Stimulated activated CD8-positive, alpha-beta memory T cell treated with anti-CD3 and anti-CD28 coated beads, Interleukin-12 subunit alpha, Interleukin-12 subunit beta, amount 100 ng/mL, for 24 hours (primary cell): Measurements from ENCODE around the gene ATP10A.
"Not testable (repeated sequence)": the region's sequence is repeated elsewhere in the genome, so short reads cannot be mapped to it uniquely, and the experiment has no call there.

Experiments used
- DNase-seq: peaks from one replicate; pipeline ENCODE4 v3.0.0-alpha.2; 2020; ENCODE audit errors: extremely low read depth

The ATP10A gene

GRCh38 chr15:25774871-25775270, 88.3 kb downstream of the ATP10A start:
- DNase-seq: no peak

- DNase-seq: no peak
Measured at GRCh38 chr15:25773248-25773647, 89.9 kb downstream of the ATP10A start.

GRCh38 chr15:25772500-25772899, 90.6 kb downstream of the ATP10A start:
- DNase-seq: no peak

- DNase-seq: not testable (repeated sequence)
Measured at GRCh38 chr15:25771736-25772135, 91.4 kb downstream of the ATP10A start.

- DNase-seq: no peak
Measured at GRCh38 chr15:25771338-25771706, 91.8 kb downstream of the ATP10A start.

- DNase-seq: no peak
Measured at GRCh38 chr15:25770618-25771337, 92.3 kb downstream of the ATP10A start.

GRCh38 chr15:25770031-25770430, 93.1 kb downstream of the ATP10A start:
- DNase-seq: no peak

- DNase-seq: no peak
Measured at GRCh38 chr15:25768271-25768670, 94.9 kb downstream of the ATP10A start.

- no peak for DNase-seq
Measured at GRCh38 chr15:25767356-25768151, 95.6 kb downstream of the ATP10A start.

GRCh38 chr15:25766417-25766816, 96.7 kb downstream of the ATP10A start:
- DNase-seq: no peak

- DNase-seq: no peak
Measured at GRCh38 chr15:25764980-25765735, 98.0 kb downstream of the ATP10A start.

- no peak for DNase-seq
Measured at GRCh38 chr15:25763954-25764353, 99.2 kb downstream of the ATP10A start.

- no peak for DNase-seq
Measured at GRCh38 chr15:25763331-25763751, 99.8 kb downstream of the ATP10A start.

GRCh38 chr15:25761971-25762662, 101.0 kb downstream of the ATP10A start:
- no peak for DNase-seq

GRCh38 chr15:25759421-25759820, 103.7 kb downstream of the ATP10A start:
- no peak for DNase-seq

- DNase-seq: not testable (repeated sequence)
Measured at GRCh38 chr15:25758612-25759011, 104.5 kb downstream of the ATP10A start.

- DNase-seq: no peak
Measured at GRCh38 chr15:25743548-25744275, 119.4 kb downstream of the ATP10A start.

- DNase-seq: no peak
Measured at GRCh38 chr15:25742776-25743547, 120.2 kb downstream of the ATP10A start.

GRCh38 chr15:25742041-25742730, 120.9 kb downstream of the ATP10A start:
- DNase-seq: no peak

- DNase-seq: no peak
Measured at GRCh38 chr15:25741256-25741580, 121.9 kb downstream of the ATP10A start.
